Hypothalamus (tissue), 51 donors: Measurements from ENCODE around the gene CLCN5.

Experiments
- DNase-seq, 51 donors: peaks; one replicate each; lab custom pipeline; 2025; lab: John Stamatoyannopoulos, UW

CLCN5 gene

DNA sequence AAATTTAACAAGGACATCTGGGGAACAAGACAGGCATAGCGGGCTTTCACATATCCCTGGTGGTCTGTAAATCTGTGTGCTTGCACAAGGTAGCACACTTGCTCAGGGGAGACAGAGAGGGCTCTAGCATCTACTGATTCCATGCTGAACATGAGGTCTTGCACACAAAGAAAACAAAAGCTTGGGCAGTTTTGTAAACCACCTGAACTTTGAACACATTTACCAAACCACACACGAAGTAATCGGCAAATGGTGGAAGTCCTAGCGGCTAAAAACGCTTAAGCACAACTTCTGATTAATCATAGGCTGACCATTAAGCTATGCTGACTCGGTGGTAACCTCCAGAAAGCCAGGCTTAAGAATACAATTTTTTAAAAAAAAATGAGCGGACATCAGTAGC, 225.6 kb downstream of the CLCN5 start:
- no peak for DNase-seq
